NCI-H524 (cell line): Measurements from ENCODE around the gene SLC27A3.

Experiments used
- DNase-seq, 2 experiments: peaks; one replicate each; lab custom pipeline; 2025; lab: John Stamatoyannopoulos, UW

The SLC27A3 gene

DNA sequence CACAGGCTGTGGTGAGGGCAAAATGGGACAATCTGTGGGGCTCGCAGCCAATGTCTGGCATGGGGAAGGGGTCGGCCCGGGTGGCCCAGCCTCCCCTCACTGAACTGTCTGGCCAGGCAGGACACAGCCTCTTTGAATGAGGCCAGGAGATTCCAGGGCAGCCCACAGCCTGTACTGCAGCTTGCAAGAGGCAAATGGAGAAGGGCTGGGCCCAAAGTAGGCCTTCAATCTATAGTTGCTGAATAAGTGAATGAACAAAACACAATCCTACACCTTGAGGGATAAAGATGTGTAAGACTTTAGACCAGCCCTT lies 23.2 kb downstream of the SLC27A3 start:
- no peak for DNase-seq

DNA sequence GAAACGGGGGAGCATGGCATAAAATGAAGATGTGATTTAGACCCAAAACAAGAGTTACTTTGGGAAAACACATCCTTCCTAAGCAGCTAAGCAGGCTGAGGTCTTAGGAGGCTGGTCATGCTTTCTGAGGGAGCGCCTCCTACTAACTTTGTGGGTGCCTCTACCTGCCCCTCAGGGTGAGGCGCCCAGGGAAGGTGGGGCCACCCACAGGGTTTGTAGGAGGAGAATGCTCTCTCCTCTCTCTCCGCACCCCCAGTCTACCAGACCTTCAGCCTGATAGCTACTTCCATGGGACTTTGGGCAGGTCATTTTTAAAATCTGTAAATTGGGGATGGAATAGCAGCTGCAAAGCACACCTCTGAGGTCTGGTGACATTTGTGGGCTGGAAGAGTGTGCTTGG lies 23.8 kb downstream of the SLC27A3 start:
- DNase-seq = no peak

DNA sequence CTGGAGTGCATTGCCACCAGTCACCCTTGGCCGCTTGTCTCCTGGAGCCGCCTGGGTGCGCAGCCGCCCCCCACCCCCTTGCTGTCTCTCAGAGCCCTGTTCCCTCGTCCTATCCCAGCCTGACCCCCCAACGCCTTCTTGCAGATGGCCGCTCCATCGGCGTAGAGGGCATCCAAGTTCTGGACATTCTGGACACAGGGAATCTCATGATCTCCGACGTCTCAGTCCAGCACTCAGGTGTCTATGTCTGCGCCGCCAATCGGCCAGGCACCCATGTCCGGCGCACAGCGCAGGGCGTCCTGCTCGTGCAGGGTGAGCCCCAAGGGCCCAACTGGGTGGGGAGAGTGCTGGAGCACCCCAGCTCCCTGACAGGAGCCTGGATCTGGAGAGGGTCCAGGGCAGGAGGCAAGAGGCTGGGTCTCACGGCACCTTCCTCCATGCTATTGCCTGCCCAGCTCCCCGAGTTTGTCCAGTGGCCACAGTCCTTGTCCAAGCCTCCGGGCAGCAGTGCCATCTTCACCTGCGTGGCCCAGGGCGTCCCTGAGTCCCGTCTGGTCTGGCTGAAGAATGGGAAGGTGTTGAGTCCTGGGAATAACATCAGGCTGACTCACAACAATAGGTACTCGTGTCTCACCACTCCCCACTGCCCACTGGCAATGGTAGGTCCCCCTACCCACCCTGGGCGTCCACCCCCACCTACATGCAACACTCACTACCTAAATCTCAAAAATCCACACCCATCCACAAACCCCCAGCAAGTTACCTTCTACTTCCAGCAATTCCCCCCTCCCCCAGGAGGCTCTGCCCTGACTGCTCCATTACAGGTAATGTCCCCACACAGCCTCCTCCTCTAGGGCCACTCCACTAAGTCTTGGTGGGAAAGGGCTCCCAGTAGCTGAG lies 24.6 kb downstream of the SLC27A3 start:
- no peak for DNase-seq

DNA sequence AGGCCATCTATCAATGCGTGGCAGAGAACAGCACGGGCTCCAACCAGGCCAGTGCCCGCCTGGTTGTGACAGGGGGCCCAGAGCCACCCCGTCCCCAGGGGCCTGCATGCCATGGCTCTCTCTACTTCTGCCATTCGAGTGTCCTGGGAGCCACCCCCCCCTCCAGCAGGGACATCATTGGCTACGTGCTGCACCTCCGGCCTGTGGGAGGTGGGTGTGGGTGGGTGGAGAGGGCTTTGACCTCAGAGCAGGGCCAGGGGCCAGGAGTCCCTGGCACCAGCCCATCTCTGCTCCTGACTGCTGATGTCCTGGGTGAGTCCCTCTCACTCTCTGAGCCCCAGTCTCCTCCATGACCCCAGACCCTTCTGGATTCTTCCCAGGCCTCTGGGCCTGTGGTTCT lies 25.3 kb downstream of the SLC27A3 start:
- DNase-seq = no peak

DNA sequence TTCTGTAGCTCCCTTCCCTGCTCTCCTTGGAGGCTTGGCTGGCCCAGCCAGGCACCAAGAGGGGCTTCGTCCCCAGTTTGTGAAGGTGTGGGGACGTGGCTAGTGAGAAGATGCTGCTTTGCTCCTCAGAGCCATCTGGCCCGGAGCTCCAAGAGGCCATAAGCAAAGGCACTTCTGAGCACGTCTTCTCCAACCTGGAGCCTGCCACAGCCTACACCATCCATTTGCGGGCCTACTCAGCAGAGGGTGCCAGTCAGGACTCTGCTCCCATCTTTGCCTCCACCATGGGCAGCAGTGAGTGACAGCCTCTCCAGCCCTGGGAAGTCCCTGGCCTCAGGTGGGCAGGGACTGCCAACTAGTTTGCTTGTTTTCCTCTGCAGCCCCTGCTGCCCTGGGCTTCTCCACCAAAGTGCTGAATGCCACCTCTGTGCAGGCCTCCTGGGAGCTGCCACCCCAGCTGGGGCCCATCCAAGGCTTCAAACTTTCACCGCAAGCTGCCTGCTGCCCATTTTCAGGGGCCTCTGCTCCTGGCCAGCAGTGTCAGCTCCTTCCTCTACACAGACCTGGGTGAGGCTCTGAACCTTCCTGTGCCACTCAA lies 25.9 kb downstream of the SLC27A3 start:
- no peak for DNase-seq

DNA sequence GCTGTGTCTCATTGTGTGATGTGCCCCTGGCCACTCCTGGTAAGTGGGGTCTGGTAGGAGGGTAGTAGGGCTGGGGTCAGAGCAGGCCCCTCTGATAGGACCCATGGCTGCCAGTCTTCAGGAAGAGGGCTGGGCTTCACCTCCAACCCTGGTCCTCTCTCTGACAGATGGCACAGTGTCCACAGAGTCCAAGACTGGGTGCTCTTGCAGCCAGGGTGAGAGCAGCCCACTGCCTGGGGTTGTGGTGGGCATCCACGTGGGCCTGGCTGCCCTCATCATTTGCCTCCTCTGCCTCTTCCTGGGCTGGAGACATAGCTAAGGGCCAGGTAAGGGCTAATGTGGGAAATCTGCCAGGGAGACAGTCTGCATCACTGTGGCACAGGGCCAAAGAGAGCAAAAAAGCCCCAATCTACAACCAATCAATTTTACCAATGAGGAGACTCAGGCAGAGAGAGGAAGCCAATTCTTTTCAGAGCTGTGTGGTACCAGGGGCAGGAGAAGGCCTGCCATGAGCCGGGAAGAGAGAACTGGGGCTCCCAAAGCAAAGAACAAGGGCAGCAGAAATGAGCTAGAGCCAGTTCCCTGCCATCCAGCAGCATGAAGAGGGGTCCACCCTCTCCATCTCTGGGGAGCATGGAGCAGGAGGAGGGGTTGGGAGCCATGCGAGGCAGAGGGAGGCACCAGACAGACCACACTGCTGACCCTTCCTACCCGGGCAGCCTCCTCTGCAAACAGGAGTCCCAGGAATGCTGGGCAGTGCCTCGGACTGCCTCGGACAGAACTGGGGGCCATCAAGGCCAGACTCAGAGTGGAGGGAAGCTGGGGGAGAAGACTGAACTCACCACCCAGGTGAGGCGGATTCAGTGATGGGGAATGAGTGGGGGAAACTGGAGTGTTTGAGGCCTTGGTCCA lies 26.8 kb downstream of the SLC27A3 start:
- no peak for DNase-seq

DNA sequence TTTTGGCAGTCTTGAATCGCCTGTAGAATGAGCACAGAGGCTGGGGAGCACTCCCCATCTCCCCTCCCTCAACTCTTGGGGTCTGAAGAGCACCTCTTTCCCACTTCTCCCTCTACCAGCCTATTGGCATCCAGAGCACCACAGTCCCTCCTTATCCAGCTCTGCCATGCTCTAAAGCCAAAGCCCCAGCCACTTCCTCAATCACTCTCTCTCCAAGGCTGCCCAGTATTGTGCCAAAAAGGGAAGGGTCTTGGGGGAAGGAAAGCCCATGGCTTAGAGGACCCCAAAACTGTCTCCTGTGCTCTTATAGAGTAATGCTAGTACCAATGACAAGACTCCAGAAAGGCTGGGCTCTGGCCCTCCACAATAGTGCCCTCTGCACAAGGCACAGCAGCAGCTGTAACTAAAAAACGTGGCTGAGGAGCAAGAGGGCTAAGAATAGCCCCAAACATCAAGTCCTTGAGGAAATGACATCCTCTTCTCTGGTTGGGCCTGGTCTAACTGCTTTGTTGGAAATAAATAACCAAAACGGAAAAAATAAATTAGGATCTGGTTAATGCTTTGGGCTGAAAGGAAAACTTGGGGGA lies 28.4 kb downstream of the SLC27A3 start:
- DNase-seq = no peak

DNA sequence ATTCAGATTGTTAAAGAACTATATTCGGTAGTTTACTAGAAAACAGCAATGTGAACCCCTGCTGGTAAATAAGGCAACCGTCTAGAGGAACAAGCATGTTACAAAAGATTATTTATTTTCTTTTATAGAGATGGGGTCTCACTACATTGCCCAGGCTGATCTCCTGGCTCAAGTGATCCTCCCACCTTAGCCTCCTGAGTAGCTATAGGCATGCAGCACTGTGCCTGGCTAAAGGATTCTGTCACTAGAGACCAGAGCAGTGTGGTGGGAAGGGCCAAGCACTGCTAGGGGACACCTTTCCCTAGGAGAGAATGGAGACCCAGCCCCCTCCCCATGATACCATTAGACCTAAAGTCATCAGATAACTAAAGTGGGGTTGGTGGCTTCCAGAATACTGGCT lies 28.9 kb downstream of the SLC27A3 start:
- no peak for DNase-seq

DNA sequence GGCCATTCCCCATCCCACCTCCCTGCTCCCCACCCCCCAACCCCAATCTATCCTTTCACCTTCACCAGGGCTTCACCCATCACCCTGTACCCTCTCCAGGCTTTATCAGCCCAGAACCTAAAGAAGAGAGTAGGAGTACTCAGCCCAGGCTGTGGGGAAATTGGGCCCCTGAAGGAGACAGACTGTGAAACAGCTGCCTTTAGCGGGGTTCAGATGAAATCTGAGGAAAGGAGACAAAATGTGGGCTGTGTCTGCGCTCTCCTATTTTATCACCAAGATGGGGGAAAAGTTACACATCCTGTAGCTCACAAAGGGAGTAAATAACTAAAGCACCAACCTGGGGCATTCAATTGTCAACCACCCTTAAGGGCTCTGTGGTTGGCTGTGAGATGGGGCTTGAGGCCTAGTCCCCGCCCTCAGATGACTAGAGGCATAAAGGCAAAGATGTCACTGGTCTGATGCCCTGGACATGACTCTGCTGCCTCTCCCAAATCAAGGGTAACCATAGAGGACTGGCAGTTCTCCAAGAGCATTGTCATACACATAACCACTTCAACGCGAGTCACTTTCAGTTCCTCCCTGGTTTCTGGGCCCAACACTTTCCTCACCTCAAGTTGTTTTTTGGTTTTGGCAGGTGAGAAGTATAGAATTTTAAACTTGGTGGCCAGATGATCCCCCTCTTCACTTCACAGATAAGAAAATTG lies 30.0 kb downstream of the SLC27A3 start:
- DNase-seq = no peak

DNA sequence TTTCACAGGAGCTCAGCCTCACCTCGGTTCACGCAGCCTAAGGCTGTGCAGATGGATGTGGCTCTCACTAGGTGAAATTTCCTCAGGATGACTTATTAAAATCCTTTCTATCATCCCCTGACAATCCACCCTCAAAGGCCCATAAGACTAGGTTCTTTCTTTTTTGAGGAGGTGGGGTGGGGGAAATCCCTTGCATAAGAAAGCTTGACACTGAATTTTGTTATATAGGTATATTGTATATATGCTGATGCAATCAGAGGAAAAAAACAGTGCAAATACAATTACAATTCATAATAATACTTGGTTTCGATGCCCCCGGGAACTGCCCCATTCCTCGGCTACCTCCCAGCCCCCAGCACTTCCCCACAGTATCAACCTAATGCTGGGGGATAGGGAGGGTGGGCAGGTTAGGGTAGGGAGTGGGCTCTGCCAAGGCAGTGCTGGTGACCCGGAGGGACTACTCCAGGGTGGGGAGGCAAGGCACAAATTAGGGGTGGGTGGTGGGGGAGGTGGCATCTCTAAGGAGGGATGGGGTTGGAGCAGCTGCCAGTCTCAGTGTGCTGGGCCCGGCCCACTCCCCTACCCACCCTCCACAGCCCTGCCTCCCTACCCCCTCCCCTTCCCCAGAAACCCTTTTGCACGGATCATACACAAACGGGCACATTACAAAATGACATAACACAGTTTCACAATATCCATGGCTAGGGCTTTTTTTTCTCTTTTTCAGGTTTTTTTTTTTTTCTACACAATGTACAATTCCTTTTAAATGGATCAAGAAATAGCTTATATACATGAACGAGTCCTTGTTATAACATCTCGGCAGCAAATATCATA lies 30.9 kb downstream of the SLC27A3 start:
- DNase-seq = no peak

DNA sequence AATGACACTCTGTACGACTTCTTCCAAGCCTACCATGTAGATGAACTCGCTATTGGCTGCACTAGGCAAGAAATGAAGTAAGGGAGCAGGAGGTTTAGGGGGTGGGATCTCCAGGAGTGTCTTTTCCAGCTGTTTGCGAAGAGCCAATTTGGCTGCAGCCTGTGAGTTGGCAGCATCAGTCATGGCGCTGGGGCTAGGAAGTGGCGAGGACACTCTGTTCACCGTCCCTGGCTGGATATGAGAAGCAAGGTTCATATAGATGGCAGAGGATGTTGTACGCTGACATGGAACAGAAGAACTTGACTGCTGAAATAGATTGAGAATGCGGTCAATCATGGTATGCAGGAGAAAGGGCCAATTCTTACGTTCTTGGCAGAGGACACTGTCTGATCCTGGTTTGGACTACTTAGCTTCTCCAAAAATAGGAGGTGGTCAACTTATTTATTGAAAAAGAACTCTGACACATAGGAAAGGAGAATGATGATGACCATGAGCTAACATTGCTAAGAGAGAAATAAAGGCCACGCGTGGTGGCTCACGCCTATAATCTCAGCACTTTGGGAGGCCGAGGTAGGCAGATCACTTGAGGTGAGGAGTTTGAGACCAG lies 41.2 kb downstream of the SLC27A3 start:
- no peak for DNase-seq

DNA sequence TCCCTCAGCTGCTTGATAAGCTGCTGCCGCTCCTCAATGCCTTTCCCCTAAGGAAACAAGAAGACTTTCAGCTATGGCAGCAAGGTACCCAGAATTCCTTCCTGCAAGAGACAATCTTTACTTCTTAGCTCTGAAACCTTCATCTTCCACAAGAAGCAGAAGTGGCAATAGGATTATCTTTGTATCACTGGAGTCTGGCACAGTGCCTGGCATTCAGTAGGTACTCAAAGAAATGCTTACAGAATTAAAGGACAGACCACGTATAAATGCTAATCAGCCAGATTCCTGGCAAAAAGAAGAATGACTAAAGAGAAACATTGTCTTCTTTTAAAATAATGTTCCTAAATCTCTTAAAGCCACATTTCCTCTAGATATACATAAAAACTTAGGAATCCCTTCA lies 43.7 kb downstream of the SLC27A3 start:
- no peak for DNase-seq

DNA sequence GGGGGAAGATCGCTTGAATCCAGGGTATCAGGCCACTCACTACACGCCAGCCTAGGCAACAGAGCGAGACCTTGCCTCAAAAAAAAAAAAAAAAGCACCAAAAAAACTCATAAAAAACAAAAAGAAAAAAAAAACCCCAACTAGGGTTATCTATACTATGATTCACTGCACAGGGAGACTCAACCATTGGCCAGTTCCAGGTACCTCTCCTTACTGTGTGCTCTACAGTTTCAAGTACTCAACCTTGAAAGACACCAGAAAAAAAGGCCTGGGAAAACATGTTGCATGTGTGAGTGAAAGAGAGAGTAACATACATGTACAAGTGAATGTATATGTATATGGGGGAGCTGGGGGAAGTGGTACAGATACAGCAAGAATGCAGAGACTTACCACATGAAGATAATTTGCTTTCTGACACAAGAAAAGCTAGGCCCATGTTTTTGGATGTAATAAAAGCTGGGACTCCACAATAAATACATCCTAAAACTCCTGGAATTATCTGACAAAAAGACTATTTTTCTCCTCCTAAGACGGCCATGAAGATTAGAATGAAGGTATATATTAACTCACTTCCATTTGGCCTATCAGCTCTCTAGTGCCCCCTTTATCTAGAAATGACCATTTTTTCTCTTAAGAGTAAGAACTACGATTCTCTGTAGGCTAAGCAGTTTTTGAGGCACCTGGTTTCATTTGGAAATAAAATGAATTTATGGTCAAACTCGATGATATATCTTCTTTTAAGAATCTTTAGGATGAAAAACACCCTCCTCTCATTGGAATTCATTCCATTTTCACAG lies 52.2 kb downstream of the SLC27A3 start:
- no peak for DNase-seq
